ENCODE data around the gene DIS3L. TPM values are rescaled to one million over a fixed set of nuclear protein-coding genes. Genes with fewer than 3 reads are reported as not detected.

DIS3L gene
- total and polyA plus RNA-seq, 2 of the 4 experiments (the other 2 are of a cell fraction): 5.1 to 14.5 TPM

- Histone ChIP-seq H4K91ac (ENCODE audit: insufficient read depth, low read depth, low read length) (peak overlapping the region; percentile 85), H3K79me1 (ENCODE audit: low read depth in 1 of 2, low read length in 2 of 2) (no peaks in the 10 kb centered on the region), H2AK9ac (replicated peaks; ENCODE audit: low read depth, low read length, poor library complexity) (no peak overlapping the region), H3K9ac (ENCODE audit: low read depth, low read length) (peak overlapping the region; percentile 55; the same call in 1 of the 2 replicates), H3K27me3 (ENCODE audit: control insufficient read depth, insufficient read depth, low read length) (no peaks in the 10 kb centered on the region), H3K18ac (ENCODE audit: low read depth, low read length) (no peak overlapping the region), H3K36me3 (ENCODE audit: control insufficient read depth, insufficient read depth, low read length) (no peaks in the 10 kb centered on the region), H3K4me3 (ENCODE audit: insufficient read depth, low read depth, low read length) (no peak overlapping the region; the same call in 1 of the 2 replicates), H4K20me1 (ENCODE audit: insufficient read depth, low read length) (no peaks in the 10 kb centered on the region), H3K4me2 (ENCODE audit: low read depth, low read length) (peak overlapping the region; percentile 87), H2BK120ac (ENCODE audit: low read depth, low read length) (peak overlapping the region; percentile 81), H2AK5ac (ENCODE audit: low read depth, low read length) (no peak overlapping the region; the same call in 1 of the 2 replicates), H4K8ac (ENCODE audit: low read depth in 2 of 2, low read length in 2 of 2) (peak overlapping the region; percentile 89 to 90), H3K14ac (replicated peaks; ENCODE audit: low read depth, low read length) (peak overlapping the region; percentile 93), H4K5ac (ENCODE audit: low read depth, low read length) (peak overlapping the region; percentile 70; the same call in 1 of the 2 replicates), H3K4me1 (ENCODE audit: control insufficient read depth, insufficient read depth, low read length) (no peaks in the 10 kb centered on the region), H3K23ac (ENCODE audit: low read depth, low read length) (peak overlapping the region; percentile 66), H2AFZ (replicated peaks; ENCODE audit: low read length, poor library complexity) (peak overlapping the region; percentile 88), H2BK5ac (ENCODE audit: low read depth, low read length, poor library complexity, severe bottlenecking) (no peak overlapping the region), H3K9me1 (ENCODE audit: insufficient read depth, low read length) (no peaks in the 10 kb centered on the region), H2BK15ac (ENCODE audit: low read depth, low read length) (peak overlapping the region; percentile 97; the same call in 1 of the 3 replicates), H3K27ac (ENCODE audit: insufficient read depth, low read length) (0 out of 2 replicates have a peak overlapping the region, but pooled peaks have one; percentile 50), H2BK20ac (ENCODE audit: low read depth, low read length) (peak overlapping the region; percentile 60; the same call in 1 of the 2 replicates), H3K56ac (ENCODE audit: extremely low read depth, insufficient read depth, low read length) (peak overlapping the region; percentile 26; the same call in 1 of the 2 replicates), H3K4ac (ENCODE audit: low read depth, low read length) (peak overlapping the region; percentile 77), H3K9me3 (ENCODE audit: control insufficient read depth, insufficient read depth, low read length) (peaks cover 2% of the 10 kb centered on the region; the same call in 1 of the 2 replicates)
- DNase-seq (peak; percentile 20), ATAC-seq (ENCODE audit: low read depth) (peak; percentile 62)
- intact Hi-C loops (cut with micrococcal nuclease): no loop called here
- dilution Hi-C loops (cut with HindIII; ENCODE audit: low sequenced_read_pairs, unreplicated experiment): no loop called here
- POLR2A ChIA-PET (ENCODE audit: unreplicated experiment): no interaction called here
- in situ Hi-C loops (cut with MboI; ENCODE audit: low sequenced_read_pairs): loop anchor here (25.0 kb wide), 1 partner anchor 492 kb away; no protein-coding TSS in a partner anchor
- CTCF ChIA-PET: no interaction called here
- WGBS, 2 experiments (ENCODE audit: extremely low coverage in 2 of 2, insufficient read length in 1 of 2): 0% methylated on average over 1 of the region's 12 CpGs; no CpG with 5 or more reads in 1 of the 2 experiments
- no peak for TF ChIP-seq MAFK (IDR thresholded peaks at IDR 0.05; ENCODE audit: low read depth, low read length)
- TF ChIP-seq CTCF (conservative IDR thresholded peaks at IDR 0.05; ENCODE audit: low read depth, low read length): no peak
- TF ChIP-seq CHD1 (IDR thresholded peaks at IDR 0.05; ENCODE audit: low read depth, low read length): no peak
- TF ChIP-seq CEBPB (IDR thresholded peaks at IDR 0.05; ENCODE audit: low read depth, low read length): peak; percentile 84
- BruUV-seq (replicated peaks): no TSS peak
These were observed 76.6 kb downstream of the DIS3L start for GRCh38 chr15:66369773-66370651.

Measured in IMR-90 (cell line).